K562 (cell line): ENCODE results near the gene B4GALNT3. TPM values are rescaled to one million over a fixed set of nuclear protein-coding genes. Genes with fewer than 3 reads are reported as not detected.

Experiments
- DIDO1 ChIP-seq: fragments of 450-650 bp; IDR thresholded peaks from 2 replicates; pipeline ENCODE4 v1.6.1; 2016; ENCODE audit warnings: low read depth, missing biosample characterization, missing genetic modification characterization
- FUS ChIP-seq: fragments of 200-400 bp; formaldehyde crosslinking; optimal IDR thresholded peaks from 2 replicates; pipeline ENCODE3; 2017; ENCODE audit warnings: low read depth, low read length
- MTF1 ChIP-seq: fragments of 250-450 bp; sonication (Bioruptor Pico); IDR thresholded peaks from 2 replicates; pipeline ENCODE4 v1.9.0; 2021; ENCODE audit warnings: moderate library complexity, mild to moderate bottlenecking, inconsistent platforms, borderline replicate concordance
- SIN3A ChIP-seq, 2 experiments: fragments of 150-350 bp in 1 of 2; IDR thresholded peaks; 2 replicates each; pipeline ENCODE4 v1.6.1; 2011 to 2016; ENCODE audit warnings: borderline replicate concordance in 2 of 2, low read depth in 2 of 2, low read length in 2 of 2, mild to moderate bottlenecking in 2 of 2, moderate library complexity in 2 of 2; ENCODE audit not compliant: control insufficient read depth in 1 of 2
- SRSF3 ChIP-seq: fragments of 200-400 bp; formaldehyde crosslinking; IDR thresholded peaks from 2 replicates; pipeline ENCODE4 v1.6.1; 2016; ENCODE audit warnings: mild to moderate bottlenecking, low read length, moderate library complexity; ENCODE audit not compliant: insufficient read depth
- ZNF75A ChIP-seq: fragments of 450-650 bp; formaldehyde crosslinking; IDR thresholded peaks from 2 replicates; pipeline ENCODE4 v1.4.0; 2020; ENCODE audit warnings: mild to moderate bottlenecking
- ZNF77 ChIP-seq: fragments of 250-450 bp; sonication (Bioruptor Pico); IDR thresholded peaks from 2 replicates; pipeline ENCODE4 v1.5.0; 2020
- polyA plus RNA-seq, 8 experiments: library from polyadenylated mRNA; depleted of rRNA in 4 of 8; stranded (reverse) in 5 of 8; unstranded in 3 of 8; fragments of >200 nt; fragmentation: Nextera tagmentation in 2 of 8; fragmentation: Illumina TruSeq in 1 of 8; extraction: Ambion mirVana in 2 of 8; extraction: Trizol in 1 of 8; gene quantifications; 2 replicates each; pipeline versions ENCODE4 v1.2.1 to v1.2.3, GENCODE V29; 2011 to 2014; ENCODE audit warnings: inconsistent platforms in 1 of 8, missing spikeins in 1 of 8
- total RNA-seq, 7 experiments: library from RNA; depleted of rRNA in 6 of 7; stranded (reverse); fragments of >200 nt in 6 of 7; fragmentation: Illumina TruSeq in 2 of 7; extraction: Trizol in 2 of 7; gene quantifications; 2 replicates each; pipeline versions ENCODE4 v1.2.1 to v1.2.3, GENCODE V29; 2011 to 2021; ENCODE audit warnings: low replicate concordance in 1 of 7
- TF ChIP-seq, protein P1 (sequence below), 2 experiments: fragments of 450-650 bp; IDR thresholded peaks; 2 replicates each; pipeline ENCODE4 v1.6.1; 2016

The B4GALNT3 gene
- total and polyA plus RNA-seq, 9 of the 15 experiments (the other 6 are each of a cell fraction or from before 2014, with no cell fraction given): 0.04 to 0.36 (median 0.10) TPM; not detected in 6

DNA sequence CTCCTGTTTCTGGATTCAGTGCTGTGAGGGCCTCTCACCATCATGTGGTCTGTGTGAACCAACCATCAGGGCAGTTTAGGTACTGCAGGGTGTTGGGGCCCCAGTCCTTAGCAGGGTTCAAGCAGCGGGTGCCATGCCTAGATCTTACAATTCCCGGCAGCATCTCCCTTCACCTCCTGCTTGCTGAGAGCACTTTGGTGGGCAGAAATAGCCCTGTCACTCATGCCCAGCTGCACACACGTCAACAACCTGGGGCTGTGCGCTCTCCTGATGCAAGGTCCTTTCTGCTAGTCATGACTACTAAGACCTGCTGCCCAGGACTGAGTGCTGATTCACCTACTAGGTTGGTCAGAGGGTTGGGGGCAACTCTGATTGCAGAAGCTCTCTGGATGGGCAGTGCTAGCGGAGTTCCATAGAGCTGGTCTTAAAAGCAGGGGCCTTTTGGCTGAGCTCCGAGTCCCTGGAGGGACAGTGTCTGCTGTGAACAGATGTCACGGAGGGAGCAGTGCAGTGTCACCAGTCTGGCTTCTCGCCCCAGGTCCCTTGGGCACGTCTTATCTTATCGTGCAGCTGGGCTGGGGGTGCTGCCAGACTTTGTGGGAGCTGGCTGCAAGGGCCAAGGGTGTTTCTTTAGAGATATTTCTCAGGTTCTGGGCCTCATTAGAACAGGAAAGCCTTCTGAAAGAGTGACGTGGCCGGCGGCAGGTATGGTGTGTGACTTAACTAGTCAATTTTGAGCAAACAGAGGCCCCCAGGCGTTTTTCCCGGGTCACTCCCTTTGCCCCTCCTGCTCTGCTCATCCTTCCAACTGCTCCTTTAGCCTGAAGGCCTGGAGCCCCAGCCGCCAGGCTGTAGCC, 131.7 kb downstream of the B4GALNT3 start (continued):
- TF ChIP-seq ZNF75A (CRISPR knock-in tag) (no peak), FUS (no peak), DIDO1 (no peak), ZNF77 (CRISPR knock-in tag) (no peak), SRSF3 (no peak), SIN3A (IDR thresholded peaks at IDR 0.05; ENCODE audit: borderline replicate concordance in 2 of 2, control insufficient read depth in 1 of 2, low read depth in 2 of 2, low read length in 2 of 2) (no peak), MTF1 (CRISPR knock-in tag) (no peak)
- TF ChIP-seq, protein P1, sequence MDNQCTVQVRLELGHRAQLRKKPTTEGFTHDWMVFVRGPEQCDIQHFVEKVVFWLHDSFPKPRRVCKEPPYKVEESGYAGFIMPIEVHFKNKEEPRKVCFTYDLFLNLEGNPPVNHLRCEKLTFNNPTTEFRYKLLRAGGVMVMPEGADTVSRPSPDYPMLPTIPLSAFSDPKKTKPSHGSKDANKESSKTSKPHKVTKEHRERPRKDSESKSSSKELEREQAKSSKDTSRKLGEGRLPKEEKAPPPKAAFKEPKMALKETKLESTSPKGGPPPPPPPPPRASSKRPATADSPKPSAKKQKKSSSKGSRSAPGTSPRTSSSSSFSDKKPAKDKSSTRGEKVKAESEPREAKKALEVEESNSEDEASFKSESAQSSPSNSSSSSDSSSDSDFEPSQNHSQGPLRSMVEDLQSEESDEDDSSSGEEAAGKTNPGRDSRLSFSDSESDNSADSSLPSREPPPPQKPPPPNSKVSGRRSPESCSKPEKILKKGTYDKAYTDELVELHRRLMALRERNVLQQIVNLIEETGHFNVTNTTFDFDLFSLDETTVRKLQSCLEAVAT (IDR thresholded peaks at IDR 0.05): peak in 1 of 2 experiments; percentile 95; a peak in 2 of 4 replicates
